Stimulated activated CD8-positive, alpha-beta memory T cell treated with anti-CD3 and anti-CD28 coated beads, Interleukin-15, amount 100 ng/mL, for 4 hours (primary cell): ENCODE measurements around the gene BICDL2.
A peak's percentile ranks its signal among the peaks of the same experiment; 100 is the strongest.

Experiments used
- DNase-seq, 2 donors: peaks; one replicate each; pipeline ENCODE4 v3.0.0-alpha.2; 2020; ENCODE audit warnings: low read depth in 2 of 2

Gene BICDL2

DNA sequence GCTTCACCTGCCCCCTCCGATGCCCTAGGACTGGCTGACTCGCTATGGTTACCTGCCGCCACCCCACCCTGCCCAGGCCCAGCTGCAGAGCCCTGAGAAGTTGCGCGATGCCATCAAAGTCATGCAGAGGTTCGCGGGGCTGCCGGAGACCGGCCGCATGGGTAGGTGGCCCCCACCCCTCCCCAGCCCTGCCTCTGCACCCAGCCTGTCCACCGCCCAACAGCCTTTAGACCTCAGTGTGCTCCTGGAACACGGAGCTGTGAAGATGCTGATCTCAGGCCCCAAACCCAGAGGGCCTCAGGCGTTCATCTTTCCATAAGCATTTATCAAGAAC is 10.6 kb upstream of the BICDL2 start:
- DNase-seq = no peak

DNA sequence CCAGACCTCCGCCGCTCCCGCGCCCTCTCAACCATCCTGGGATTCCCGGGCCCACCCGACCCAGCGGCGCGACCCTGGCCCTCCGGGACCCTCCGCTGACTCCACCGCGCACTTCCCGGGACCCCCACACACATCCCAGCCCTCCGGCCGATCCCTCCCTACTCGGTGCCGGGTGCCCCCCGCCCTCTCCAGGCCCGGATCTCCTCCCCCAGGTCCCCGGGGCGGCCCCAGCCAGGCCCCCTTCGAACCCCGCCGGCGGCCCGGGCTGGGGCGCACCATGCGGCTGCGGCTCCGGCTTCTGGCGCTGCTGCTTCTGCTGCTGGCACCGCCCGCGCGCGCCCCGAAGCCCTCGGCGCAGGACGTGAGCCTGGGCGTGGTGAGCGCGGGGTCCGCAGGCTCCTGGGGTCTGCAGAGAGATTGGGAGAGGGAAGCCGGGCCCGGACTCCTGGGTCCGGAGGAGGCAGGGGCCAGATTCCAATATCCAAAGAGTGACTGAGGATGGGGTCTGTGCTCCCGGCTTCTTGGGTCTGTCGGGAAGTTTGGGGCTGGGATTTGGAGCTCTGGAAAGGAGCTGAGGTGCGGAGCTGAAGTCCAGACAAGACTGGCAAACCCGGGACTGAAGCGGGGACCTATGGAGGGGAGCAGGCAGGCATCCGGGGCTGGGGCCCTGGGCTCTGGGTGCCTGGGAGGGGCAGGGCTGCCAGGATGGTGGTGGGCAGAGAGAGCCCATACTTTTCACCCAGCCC is 10.1 kb upstream of the BICDL2 start:
- DNase-seq = no peak

DNA sequence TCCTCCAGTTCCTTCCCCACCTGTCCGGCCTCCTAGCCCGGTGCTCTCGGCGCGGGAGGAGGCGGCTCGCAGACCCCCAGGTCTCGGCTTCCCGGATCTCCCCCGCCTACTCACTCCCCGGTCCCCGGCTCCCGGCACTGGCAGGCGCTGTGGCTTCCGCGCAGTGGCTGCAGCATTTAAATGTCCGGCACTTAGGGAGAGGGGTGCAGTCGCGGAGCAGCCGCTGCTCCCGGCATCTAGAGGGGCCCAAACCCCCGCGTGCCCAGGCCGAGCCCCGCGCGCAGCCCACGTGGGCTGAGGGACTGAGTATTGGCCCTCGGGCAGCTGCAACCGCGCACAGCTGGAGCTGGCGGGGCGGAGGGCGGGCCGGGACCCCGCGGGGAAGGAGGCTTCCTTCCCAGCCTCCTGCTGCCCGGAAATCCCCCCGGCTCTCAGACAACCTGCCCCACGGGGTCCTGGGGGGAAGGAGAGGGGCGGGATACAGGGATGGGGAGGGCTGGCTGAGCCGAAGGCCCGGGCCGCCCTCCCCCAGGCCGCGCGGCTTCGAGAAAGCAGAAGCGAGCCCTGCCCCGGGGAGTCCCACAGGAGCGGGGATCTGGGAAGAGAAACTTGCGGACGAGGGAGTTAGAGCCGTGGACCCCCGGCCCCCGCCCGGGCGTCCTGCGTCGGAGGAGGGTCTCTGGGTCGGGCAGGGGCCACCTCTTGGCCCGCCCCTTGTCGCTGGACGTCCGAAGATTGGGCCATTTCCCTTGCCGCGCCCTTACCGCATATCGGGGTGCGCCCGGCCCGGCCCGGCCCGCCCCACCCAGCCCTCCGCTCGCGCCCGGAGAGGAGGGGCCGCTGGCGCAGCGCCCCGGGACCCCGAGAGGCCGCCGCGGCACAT is 9.3 kb upstream of the BICDL2 start, which contains the start of gene MMP25:
TSS of gene MMP25 (plus strand) at position 804 of the 883 bp plus-strand sequence. CDS start 357 bp downstream, outside the sequence.
- no peak for DNase-seq

DNA sequence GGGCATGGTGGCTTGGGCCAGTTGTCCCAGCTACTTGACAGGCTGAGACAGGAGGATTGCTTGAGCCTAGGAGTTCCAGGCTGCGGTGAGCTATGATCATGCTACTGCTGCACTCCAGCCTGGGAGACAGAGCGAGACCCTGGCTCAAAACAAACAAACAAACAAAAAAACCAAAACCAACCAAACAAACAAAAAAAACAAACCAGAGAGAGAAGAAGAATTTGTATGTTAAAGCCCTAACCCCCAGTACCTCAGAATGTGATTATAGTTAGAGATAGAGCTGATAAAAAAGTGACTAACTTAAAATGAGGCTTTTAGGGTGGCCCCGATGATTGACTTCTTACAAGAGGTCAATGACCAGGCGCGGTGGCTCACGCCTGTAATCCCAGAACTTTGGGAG is 8.0 kb upstream of the BICDL2 start:
- no peak for DNase-seq

DNA sequence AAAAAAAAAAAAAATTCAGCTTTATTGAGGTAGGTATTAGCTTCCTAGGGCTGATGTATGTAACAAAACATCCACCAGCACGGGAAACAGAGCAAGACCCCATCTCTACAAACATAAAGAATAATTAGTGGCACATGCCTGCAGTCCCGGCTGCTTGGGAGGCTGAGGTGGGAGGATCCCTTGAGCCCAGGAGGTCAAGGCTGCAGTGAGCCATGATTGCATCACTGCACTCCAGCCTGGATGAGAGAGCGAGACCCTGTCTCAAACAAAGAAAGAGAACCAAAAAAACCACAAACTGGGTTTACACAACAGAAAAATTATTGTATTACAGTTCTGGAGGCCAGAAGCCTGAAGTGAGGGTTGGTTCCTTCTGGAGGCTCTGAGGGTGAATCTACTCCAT is 5.6 kb upstream of the BICDL2 start:
- no peak for DNase-seq

GRCh38 chr16:3038896-3039295 is 2.2 kb upstream of the BICDL2 start:
- no peak for DNase-seq

DNA sequence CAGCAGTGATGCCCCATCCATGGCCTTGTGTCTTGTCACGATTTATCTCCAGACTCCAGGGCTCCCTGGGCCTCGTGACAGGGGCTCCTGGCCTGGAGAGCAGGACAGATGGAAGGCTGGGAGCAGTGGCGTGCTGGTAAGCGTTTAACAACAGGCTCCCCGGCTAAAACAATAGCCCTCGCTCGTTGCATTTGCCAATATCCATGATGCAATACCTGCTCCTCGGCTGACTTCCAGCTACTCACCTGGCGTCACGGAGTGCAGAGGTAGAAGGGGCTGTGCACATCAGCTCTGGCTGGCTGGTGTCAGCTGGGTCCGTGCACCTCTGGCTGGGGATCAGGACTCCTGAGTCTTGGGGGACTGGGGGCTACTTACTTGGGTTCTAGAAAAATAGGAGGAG is 1.5 kb upstream of the BICDL2 start:
- no peak for DNase-seq

- no peak for DNase-seq
Observed at GRCh38 chr16:3035972-3036725, 595 bp downstream of the BICDL2 start.

- no peak for DNase-seq
Observed at GRCh38 chr16:3035289-3035971, 1.3 kb downstream of the BICDL2 start.

- no peak for DNase-seq
Observed at GRCh38 chr16:3032624-3033023, 4.1 kb downstream of the BICDL2 start.

GRCh38 chr16:3030222-3031212 is 6.2 kb downstream of the BICDL2 start:
- no peak for DNase-seq

DNA sequence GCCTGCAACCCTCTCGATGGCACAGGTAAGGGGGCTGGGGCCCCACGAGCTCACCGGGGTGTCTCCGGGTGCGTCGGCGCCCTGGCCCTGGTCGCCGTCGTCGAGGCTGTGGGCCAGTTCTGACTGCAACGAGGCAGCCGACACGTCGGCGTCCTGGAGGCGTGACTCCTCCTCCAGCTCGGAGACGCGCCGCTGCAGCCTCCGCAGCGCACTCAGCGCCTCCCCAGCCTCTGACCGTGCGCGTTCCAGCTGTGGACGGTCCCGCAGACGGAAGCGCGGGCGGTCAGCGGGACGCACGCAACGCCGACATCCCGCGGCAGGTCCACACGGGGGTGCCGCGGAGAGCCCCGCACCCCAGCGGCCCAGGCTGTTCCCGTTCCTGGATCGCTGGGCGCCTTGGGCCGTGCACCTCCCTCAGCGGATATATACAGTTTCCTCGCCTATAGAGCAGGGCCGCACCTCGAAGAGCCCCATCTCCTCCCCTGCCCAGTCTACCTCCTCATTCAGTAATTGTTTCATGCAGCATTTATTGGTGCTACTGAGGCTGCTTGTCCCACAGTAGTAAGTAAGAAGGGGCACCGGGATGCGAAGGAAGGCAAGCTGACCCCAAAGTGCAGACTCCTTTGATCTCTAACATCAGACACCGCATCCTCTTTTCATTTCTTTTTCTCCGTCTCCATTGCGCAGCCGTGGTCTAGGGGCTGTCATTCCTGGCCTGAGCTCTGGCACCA is 7.1 kb downstream of the BICDL2 start:
- DNase-seq = no peak

DNA sequence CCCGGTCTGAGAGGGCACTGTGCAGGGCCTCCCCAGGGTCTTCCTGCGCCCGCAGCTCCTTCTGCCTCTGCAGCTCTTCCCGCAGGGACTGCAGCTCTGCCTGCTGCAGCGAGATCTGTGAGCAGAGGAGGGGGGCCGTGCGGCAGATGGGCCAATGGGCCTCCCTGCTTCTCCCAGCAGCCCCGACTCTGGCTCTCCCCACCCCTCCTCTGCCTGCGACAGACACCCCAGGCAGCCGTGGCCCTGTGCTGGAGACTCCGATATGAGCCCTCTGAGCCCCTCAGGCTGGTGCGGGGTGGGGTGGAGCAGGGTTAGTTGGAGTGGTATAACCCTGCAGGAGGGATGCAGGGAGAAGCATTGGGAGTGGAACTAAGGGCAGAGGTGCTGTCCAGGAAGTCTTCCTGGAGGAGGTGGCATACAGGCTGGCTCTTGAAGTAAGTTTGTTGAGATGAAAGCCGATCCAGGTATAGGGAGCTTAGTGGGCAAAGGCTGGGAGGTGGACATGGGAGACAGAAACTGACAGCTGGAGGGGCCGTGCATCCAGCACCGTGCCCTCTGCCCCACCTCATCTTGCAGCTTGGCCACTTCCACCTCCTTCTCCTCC is 7.9 kb downstream of the BICDL2 start:
- DNase-seq = no peak

DNA sequence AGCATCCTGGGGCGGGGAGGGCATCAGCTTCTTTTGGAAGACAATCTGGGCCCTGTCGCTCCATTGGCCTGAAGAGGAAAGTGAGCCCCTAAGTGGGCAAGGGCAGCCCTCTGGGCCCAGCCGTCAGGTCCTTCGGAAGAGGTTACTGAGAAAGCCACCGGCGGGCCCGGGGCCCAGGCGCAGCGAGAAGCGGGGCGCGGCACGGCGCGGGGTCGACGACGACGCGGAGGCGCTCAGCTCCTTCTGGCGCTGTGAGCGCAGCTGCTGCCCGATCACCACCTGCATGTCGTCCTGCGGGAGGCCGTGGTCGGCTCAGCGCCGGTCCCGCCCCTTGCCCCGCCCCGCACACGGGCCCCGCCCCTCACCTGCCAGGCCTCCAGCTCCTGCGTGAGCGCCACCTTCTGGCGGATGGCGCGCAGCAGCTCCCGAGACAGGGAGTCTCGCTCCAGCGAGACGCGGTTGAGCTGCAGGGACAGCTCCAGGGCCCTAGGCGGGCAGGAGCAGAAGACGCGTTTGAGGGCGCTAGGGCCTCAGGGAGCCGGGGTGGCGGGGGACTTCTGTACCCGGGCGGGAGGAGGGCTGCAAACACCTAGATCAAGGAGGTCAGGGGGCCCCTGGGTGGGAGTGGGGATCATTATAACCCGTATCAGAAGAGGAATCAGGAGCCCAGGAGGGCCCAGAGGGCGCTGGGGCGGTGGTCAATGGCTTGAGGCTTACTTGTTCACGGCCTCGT is 8.6 kb downstream of the BICDL2 start:
- DNase-seq = peak; percentile 66 to 68

GRCh38 chr16:3027489-3027795 is 9.3 kb downstream of the BICDL2 start:
- no peak for DNase-seq

- DNase-seq = no peak
Observed at GRCh38 chr16:3026609-3027488, 9.9 kb downstream of the BICDL2 start.

DNA sequence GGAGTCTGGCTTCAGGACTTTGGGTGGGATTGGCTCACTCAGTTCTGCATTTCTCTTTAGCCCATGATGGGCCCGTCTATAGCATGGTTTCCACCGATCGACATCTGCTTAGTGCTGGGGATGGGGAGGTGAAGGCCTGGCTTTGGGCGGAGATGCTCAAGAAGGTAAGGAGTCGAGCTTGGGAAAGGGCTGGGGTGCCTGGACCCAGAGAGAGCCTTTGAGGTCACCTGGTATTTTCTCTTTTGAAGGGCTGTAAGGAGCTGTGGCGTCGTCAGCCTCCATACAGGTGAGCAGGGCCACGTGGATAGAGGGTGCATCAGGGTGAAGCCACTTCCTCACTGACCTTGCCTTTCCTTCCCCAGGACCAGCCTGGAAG is 10.8 kb downstream of the BICDL2 start:
- DNase-seq = no peak
